ENCODE measurements around the gene SGCE.

DNA sequence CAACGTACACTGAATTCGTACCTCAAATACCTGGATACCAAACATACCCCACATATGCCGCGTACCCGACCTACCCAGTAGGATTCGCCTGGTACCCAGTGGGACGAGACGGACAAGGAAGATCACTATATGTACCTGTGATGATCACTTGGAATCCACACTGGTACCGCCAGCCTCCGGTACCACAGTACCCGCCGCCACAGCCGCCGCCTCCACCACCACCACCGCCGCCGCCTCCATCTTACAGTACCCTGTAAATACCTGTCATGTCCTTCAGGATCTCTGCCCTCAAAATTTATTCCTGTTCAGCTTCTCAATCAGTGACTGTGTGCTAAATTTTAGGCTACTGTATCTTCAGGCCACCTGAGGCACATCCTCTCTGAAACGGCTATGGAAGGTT is 9.5 kb upstream of the SGCE start:
- no peak for TF ChIP-seq CTCF (IDR thresholded peaks at IDR 0.05; ENCODE audit: low read depth, low read length, missing input control)
- TF ChIP-seq, protein P1, sequence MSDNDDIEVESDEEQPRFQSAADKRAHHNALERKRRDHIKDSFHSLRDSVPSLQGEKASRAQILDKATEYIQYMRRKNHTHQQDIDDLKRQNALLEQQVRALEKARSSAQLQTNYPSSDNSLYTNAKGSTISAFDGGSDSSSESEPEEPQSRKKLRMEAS (IDR thresholded peaks at IDR 0.05): no peak
- no peak for TF ChIP-seq JUND (IDR thresholded peaks at IDR 0.05)
- no peak for TF ChIP-seq RAD21 (IDR thresholded peaks at IDR 0.05)
- TF ChIP-seq TAF1 (conservative IDR thresholded peaks at IDR 0.05): no peak
- no peak for TF ChIP-seq REST (IDR thresholded peaks at IDR 0.05)
- TF ChIP-seq RXRA (IDR thresholded peaks at IDR 0.05): no peak
- no peak for TF ChIP-seq GABPA (IDR thresholded peaks at IDR 0.05 in 1 of 2, conservative IDR thresholded peaks at IDR 0.05 in 1 of 2)
- TF ChIP-seq EGR1 (IDR thresholded peaks at IDR 0.05; ENCODE audit: low read depth in 2 of 2): no peak
- TF ChIP-seq, protein P2, sequence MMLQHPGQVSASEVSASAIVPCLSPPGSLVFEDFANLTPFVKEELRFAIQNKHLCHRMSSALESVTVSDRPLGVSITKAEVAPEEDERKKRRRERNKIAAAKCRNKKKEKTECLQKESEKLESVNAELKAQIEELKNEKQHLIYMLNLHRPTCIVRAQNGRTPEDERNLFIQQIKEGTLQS (IDR thresholded peaks at IDR 0.05): no peak
